Brain microvascular endothelial cell (primary cell): Measurements from ENCODE around the gene ACOT9.

ENCODE experiments used
- DNase-seq: peaks from one replicate; pipeline ENCODE4 v3.0.0-alpha.2; 2020
- H3K27ac ChIP-seq: fragments of 250-450 bp; sonication (Bioruptor Pico); 2 replicates; pipeline ENCODE4 v1.5.1; 2020; ENCODE audit warnings: mild to moderate bottlenecking, moderate library complexity
- H3K27me3 ChIP-seq: fragments of 250-450 bp; sonication (Bioruptor Pico); replicated peaks from 2 replicates; pipeline ENCODE4 v1.5.1; 2020; ENCODE audit warnings: mild to moderate bottlenecking
- H3K36me3 ChIP-seq: fragments of 250-450 bp; sonication (Bioruptor Pico); replicated peaks from 2 replicates; pipeline ENCODE4 v1.5.1; 2020; ENCODE audit warnings: mild to moderate bottlenecking
- H3K4me3 ChIP-seq: 2 replicates; pipeline ENCODE4 v1.5.1; 2011; ENCODE audit warnings: low read depth, mild to moderate bottlenecking, control low read depth, low read length, moderate library complexity
- in situ Hi-C: cut with HindIII; loops from 2 replicates; pipeline ENCODE4 v1.10.0; 2017; ENCODE audit warnings: low sequenced_read_pairs, low pct_ligation_motif_present
- TF ChIP-seq, protein P1 (sequence below): IDR thresholded peaks from 2 replicates; pipeline ENCODE4 v1.5.1; 2011; ENCODE audit warnings: low read depth, mild to moderate bottlenecking, moderate library complexity, low read length, control low read depth, inconsistent platforms; ENCODE audit errors: missing control alignments

The ACOT9 gene

DNA sequence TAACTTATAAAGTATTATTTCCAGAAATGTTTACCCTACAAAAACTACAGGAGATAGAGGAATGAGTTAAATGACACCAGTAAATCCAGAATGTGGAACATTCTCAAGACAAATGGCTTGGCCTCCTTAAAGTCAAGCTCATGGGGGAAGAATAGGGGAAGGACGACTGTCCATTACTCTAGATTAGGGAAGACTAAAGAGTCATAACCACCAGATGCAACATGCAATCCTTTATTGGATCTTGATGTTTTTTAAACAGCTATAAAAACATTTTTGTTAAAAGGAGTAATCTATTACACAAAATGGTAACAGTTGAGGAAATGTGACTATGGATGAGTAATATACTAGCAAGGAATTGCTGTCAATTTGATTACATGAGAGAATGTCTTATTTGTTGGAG, 11.1 kb downstream of the ACOT9 start:
- H3K36me3 ChIP-seq, result peaks cover 12% of the 10 kb centered on the region
- no peak overlapping the region for H3K27ac ChIP-seq
- in situ Hi-C loops, result no loop called here
- no peak overlapping the region for H3K4me3 ChIP-seq
- DNase-seq, result no peak
- TF ChIP-seq, protein P1, sequence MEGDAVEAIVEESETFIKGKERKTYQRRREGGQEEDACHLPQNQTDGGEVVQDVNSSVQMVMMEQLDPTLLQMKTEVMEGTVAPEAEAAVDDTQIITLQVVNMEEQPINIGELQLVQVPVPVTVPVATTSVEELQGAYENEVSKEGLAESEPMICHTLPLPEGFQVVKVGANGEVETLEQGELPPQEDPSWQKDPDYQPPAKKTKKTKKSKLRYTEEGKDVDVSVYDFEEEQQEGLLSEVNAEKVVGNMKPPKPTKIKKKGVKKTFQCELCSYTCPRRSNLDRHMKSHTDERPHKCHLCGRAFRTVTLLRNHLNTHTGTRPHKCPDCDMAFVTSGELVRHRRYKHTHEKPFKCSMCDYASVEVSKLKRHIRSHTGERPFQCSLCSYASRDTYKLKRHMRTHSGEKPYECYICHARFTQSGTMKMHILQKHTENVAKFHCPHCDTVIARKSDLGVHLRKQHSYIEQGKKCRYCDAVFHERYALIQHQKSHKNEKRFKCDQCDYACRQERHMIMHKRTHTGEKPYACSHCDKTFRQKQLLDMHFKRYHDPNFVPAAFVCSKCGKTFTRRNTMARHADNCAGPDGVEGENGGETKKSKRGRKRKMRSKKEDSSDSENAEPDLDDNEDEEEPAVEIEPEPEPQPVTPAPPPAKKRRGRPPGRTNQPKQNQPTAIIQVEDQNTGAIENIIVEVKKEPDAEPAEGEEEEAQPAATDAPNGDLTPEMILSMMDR, result no peak
- no peaks in the 10 kb centered on the region for H3K27me3 ChIP-seq

DNA sequence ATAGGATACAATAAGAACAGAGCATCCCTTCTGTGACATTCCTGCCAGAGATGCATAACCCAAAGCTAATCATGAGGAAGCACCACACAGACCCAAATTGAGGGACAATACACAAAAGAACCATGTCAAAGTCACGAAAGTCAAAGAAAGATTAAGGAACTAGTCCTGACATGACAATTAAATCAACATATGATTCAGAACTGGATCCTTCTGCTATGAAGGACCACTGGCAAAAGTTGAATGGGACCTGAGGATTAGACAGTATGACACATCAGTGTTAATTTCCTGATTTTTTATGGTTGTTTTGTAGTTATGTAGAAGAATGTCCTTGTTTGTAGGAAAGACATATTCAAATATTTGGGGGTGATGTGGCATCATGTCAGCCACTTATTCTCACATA, 13.9 kb downstream of the ACOT9 start:
- H3K27me3 ChIP-seq, result no peaks in the 10 kb centered on the region
- H3K27ac ChIP-seq, result no peak overlapping the region
- peaks cover 12% of the 10 kb centered on the region for H3K36me3 ChIP-seq
- TF ChIP-seq, protein P1, result no peak
- in situ Hi-C loops, result no loop called here
- no peak overlapping the region for H3K4me3 ChIP-seq
- DNase-seq, result no peak

DNA sequence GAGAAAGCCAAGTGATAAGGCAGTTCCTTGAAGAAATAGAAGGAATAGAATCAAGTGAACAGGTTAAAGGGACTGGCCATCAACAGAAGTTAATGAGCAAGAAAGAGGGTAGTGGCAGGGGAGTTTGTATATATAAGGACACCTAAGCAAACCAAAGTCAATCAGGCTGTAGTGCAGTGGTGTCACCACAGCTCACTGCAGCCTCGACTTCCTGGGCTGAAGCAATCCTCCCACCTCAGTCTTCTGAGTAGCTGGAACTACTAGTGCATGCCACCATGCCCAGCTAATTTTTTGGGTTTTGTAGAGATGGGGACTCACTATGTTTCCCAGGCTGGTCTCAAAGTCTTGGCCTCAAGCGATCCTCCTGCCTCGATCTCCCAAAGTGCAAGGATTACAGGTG, 15.9 kb downstream of the ACOT9 start:
- H3K27me3 ChIP-seq, result no peaks in the 10 kb centered on the region
- H3K27ac ChIP-seq, result no peak overlapping the region
- peaks cover 16% of the 10 kb centered on the region for H3K36me3 ChIP-seq
- TF ChIP-seq, protein P1, result no peak
- no peak for DNase-seq
- in situ Hi-C loops, result no loop called here
- H3K4me3 ChIP-seq, result no peak overlapping the region

DNA sequence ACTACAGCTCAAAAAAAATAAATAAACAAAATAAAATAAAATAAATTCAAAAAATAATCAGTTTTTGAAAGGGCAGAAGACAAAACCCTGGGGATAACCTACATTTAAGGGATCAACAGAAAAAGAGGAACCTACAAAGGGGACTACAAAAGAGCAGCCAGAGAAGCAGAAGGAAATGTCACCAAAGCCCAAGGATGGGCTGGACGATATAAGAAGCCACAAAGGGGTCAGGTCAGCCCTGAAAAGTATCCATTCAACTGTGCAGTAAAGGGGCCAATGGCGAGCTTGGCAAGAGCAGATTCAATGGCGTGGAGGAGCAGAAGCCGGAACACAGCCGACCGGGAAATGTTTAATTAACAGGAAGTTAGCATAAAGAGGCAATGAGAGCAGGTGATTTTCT, 16.9 kb downstream of the ACOT9 start:
- DNase-seq, result no peak
- H3K27me3 ChIP-seq, result no peaks in the 10 kb centered on the region
- TF ChIP-seq, protein P1, result no peak
- in situ Hi-C loops, result no loop called here
- no peak overlapping the region for H3K4me3 ChIP-seq
- H3K36me3 ChIP-seq, result peaks cover 20% of the 10 kb centered on the region
- no peak overlapping the region for H3K27ac ChIP-seq

DNA sequence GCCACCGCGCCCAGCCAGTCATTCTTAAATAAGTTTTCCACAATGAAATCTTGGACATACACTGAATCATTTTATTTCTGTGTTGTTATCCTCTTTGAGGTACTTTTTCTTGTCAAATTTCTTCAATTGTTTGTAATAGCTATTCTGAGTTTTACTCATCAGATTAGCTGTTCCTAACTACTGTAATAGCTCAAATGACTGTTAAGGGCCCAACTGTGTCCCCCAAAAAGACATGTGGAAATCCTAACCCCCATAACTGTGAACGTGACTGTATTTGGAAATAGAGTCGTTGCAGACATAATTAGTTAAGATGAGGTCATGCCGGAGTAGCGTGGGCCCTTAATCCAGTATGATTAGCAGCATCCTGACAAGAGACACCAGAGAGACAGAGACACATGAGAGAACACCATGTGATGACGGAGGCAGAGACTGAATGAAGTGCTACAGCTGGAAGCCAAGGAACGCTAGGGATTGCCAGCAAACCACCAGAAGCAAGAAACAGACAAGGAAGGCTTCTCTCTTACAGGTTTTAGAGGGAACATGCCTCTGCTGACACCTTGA, 22.9 kb downstream of the ACOT9 start:
- in situ Hi-C loops, result no loop called here
- no peak for DNase-seq
- Histone ChIP-seq H3K27ac (no peak overlapping the region), H3K36me3 (peaks cover 20% of the 10 kb centered on the region), H3K4me3 (no peak overlapping the region), H3K27me3 (no peaks in the 10 kb centered on the region)
- TF ChIP-seq, protein P1, result no peak

DNA sequence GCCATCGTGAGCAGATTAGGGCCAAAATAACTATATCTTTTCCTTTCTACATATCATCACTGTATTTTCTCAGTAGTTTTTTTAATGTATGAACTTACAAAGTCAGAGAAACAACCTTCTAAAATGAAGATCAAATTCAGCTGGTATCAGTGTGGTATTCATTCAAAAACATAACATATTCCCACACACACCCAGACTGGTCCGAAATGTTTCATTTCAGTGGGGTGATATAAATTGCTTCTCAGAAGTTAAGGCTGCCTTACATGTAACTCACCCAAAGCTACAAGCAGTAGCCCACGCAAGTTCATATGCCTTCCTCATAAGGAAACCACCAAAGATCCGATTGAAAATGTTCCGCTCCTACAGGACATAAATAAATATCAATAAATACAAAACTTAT, 37.8 kb downstream of the ACOT9 start:
- no peak overlapping the region for H3K27ac ChIP-seq
- TF ChIP-seq, protein P1, result no peak
- in situ Hi-C loops, result no loop called here
- H3K27me3 ChIP-seq, result no peaks in the 10 kb centered on the region
- DNase-seq, result no peak
- peaks cover 24% of the 10 kb centered on the region for H3K36me3 ChIP-seq
- no peak overlapping the region for H3K4me3 ChIP-seq
